SK-N-SH (cell line): Measurements from ENCODE around the gene KRTAP8-1. TPM values are rescaled to one million over a fixed set of nuclear protein-coding genes. Genes with fewer than 3 reads are reported as not detected.
A peak's percentile ranks its signal among the peaks of the same experiment; 100 is the strongest.

Experiments used
- CTCF ChIA-PET: fragments of 300-600, 350-600 bp; formaldehyde crosslinking; extraction: SDS; loops from one replicate; lab custom pipeline; 2021; lab: Yijun Ruan, JAX
- POLR2A ChIA-PET: fragments of 350-600 bp; sonication (Branson Sonifier 250); formaldehyde crosslinking; extraction: SDS; loops from one replicate; lab custom pipeline; 2020; ENCODE audit warnings: antibody characterized with exemption, inconsistent platforms; lab: Yijun Ruan, JAX
- DNase-seq: peaks from one replicate; pipeline ENCODE4 v3.0.0; 2012
- H2AFZ ChIP-seq: fragments of 200-600 bp; sonication (generic); 2 replicates; pipeline ENCODE4 v1.8.1; 2016; ENCODE audit warnings: antibody characterized with exemption, mild to moderate bottlenecking, low read depth
- H3F3A ChIP-seq: fragments of 200-600 bp; sonication (generic); replicated peaks from 2 replicates; pipeline ENCODE3; 2016; ENCODE audit warnings: antibody characterized with exemption, mild to moderate bottlenecking; ENCODE audit not compliant: insufficient read depth
- H3K27ac ChIP-seq, 2 experiments: fragments of 200-500 bp in 1 of 2; fragments of 200-600 bp in 1 of 2; sonication (Bioruptor generic) in 1 of 2; sonication (generic), shearing (Covaris generic) in 1 of 2; 2 replicates each; pipeline versions ENCODE4 v1.5.1 to v1.6.1; 2014 to 2016; ENCODE audit warnings: low read depth in 2 of 2, inconsistent platforms in 1 of 2, low read length in 1 of 2, mild to moderate bottlenecking in 1 of 2, mixed read lengths in 1 of 2
- H3K27me3 ChIP-seq: fragments of 200-600 bp; sonication (generic), shearing (Covaris generic); 2 replicates; pipeline ENCODE4 v1.6.1; 2016; ENCODE audit warnings: mixed run types; ENCODE audit not compliant: insufficient read depth
- H3K36me3 ChIP-seq, 2 experiments: fragments of 200-500 bp in 1 of 2; fragments of 200-600 bp in 1 of 2; sonication (Bioruptor generic) in 1 of 2; sonication (generic) in 1 of 2; replicated peaks in 1 of 2; 2 replicates each; pipeline versions ENCODE3 to v1.5.1; 2014 to 2016; ENCODE audit warnings: low read length in 1 of 2, mild to moderate bottlenecking in 1 of 2; ENCODE audit not compliant: insufficient read depth in 2 of 2, control insufficient read depth in 1 of 2
- H3K4me1 ChIP-seq, 2 experiments: fragments of 200-500 bp in 1 of 2; fragments of 200-600 bp in 1 of 2; sonication (Bioruptor generic) in 1 of 2; sonication (generic), shearing (Covaris generic) in 1 of 2; 2 replicates each; pipeline versions ENCODE4 v1.5.1 to v1.6.1; 2014 to 2016; ENCODE audit warnings: low read depth in 1 of 2, low read length in 1 of 2, mixed run types in 1 of 2; ENCODE audit not compliant: insufficient read depth in 2 of 2, control insufficient read depth in 1 of 2
- H3K4me2 ChIP-seq: fragments of 200-600 bp; sonication (generic), shearing (Covaris generic); 2 replicates; pipeline ENCODE4 v1.6.1; 2017; ENCODE audit warnings: mixed run types
- H3K4me3 ChIP-seq, 2 experiments: fragments of 200-500 bp in 1 of 2; fragments of 200-600 bp in 1 of 2; sonication (Bioruptor generic) in 1 of 2; sonication (generic), shearing (Covaris generic) in 1 of 2; 2 replicates each; pipeline versions ENCODE4 v1.5.1 to v1.8.1; 2014 to 2016; ENCODE audit warnings: low read depth in 2 of 2, inconsistent platforms in 1 of 2, low read length in 1 of 2, mild to moderate bottlenecking in 1 of 2, mixed read lengths in 1 of 2, moderate library complexity in 1 of 2
- H3K79me2 ChIP-seq: fragments of 200-600 bp; sonication (generic); 2 replicates; pipeline ENCODE4 v1.8.1; 2017; ENCODE audit warnings: mild to moderate bottlenecking; ENCODE audit not compliant: insufficient read depth
- H3K9ac ChIP-seq: fragments of 200-600 bp; sonication (generic); 2 replicates; pipeline ENCODE4 v1.6.1; 2017; ENCODE audit warnings: mixed run types
- H3K9me2 ChIP-seq: fragments of 200-600 bp; sonication (generic); 2 replicates; pipeline ENCODE4 v1.6.1; 2017; ENCODE audit warnings: mixed run types
- H3K9me3 ChIP-seq: fragments of 200-600 bp; sonication (generic); 2 replicates; pipeline ENCODE4 v1.6.1; 2017; ENCODE audit warnings: mixed run types, mild to moderate bottlenecking, moderate library complexity
- H4K20me1 ChIP-seq: fragments of 200-600 bp; sonication (generic); 2 replicates; pipeline ENCODE4 v1.6.1; 2017; ENCODE audit warnings: mild to moderate bottlenecking, mixed run types; ENCODE audit not compliant: insufficient read depth
- CTCF ChIP-seq: fragments of 200-600 bp; sonication (generic); IDR thresholded peaks from 2 replicates; pipeline ENCODE4 v1.6.1; 2017; ENCODE audit warnings: antibody characterized with exemption, mild to moderate bottlenecking, moderate library complexity
- EZH2phosphoT487 ChIP-seq: fragments of 200-600 bp; sonication (generic); IDR thresholded peaks from 2 replicates; pipeline ENCODE4 v1.6.1; 2017; ENCODE audit warnings: low read depth, mixed run types, mild to moderate bottlenecking, antibody characterized with exemption, moderate library complexity, borderline replicate concordance
- FOXM1 ChIP-seq: IDR thresholded peaks from 2 replicates; pipeline ENCODE4 v1.4.0; 2012; ENCODE audit warnings: low read depth, mild to moderate bottlenecking
- GABPA ChIP-seq: IDR thresholded peaks from 2 replicates; pipeline ENCODE4 v1.4.0; 2012; ENCODE audit warnings: low read depth, mild to moderate bottlenecking
- GATA2 ChIP-seq: sonication (generic); formaldehyde crosslinking; IDR thresholded peaks from 2 replicates; pipeline ENCODE4 v1.5.0; 2020; ENCODE audit warnings: mild to moderate bottlenecking, missing genetic modification reagents
- IRF3 ChIP-seq: fragments of 150-350 bp; IDR thresholded peaks from 2 replicates; pipeline ENCODE4 v1.6.1; 2016; ENCODE audit warnings: mild to moderate bottlenecking, low read depth, low read length
- MAX ChIP-seq: IDR thresholded peaks from 2 replicates; pipeline ENCODE4 v1.4.0; 2012; ENCODE audit warnings: low read depth
- MEF2A ChIP-seq: IDR thresholded peaks from 2 replicates; pipeline ENCODE4 v1.4.0; 2012; ENCODE audit warnings: low read depth, borderline replicate concordance
- MXI1 ChIP-seq: IDR thresholded peaks from 2 replicates; pipeline ENCODE4 v1.6.1; 2012; ENCODE audit warnings: mild to moderate bottlenecking, low read depth, low read length, improper control_type of control experiment
- PBX3 ChIP-seq: IDR thresholded peaks from 2 replicates; pipeline ENCODE4; 2012
- POLR2AphosphoS5 ChIP-seq: IDR thresholded peaks from 2 replicates; pipeline ENCODE4 v1.6.1; 2012; ENCODE audit warnings: low read depth, low read length
- RAD21 ChIP-seq: IDR thresholded peaks from 2 replicates; pipeline ENCODE4 v1.6.1; 2012; ENCODE audit warnings: mild to moderate bottlenecking, low read length
- REST ChIP-seq: IDR thresholded peaks from 2 replicates; pipeline ENCODE4 v1.6.1; 2012; ENCODE audit warnings: mild to moderate bottlenecking, low read depth, low read length, moderate library complexity
- RFX5 ChIP-seq: IDR thresholded peaks from 2 replicates; pipeline ENCODE4 v1.6.1; 2012; ENCODE audit warnings: mild to moderate bottlenecking, improper control_type of control experiment, low read length
- RXRA ChIP-seq: IDR thresholded peaks from 2 replicates; pipeline ENCODE4 v1.4.0; 2012; ENCODE audit warnings: low read depth, mild to moderate bottlenecking, borderline replicate concordance
- SMC3 ChIP-seq: IDR thresholded peaks from 2 replicates; pipeline ENCODE4 v1.6.1; 2012; ENCODE audit warnings: low read depth, low read length, improper control_type of control experiment
- TEAD4 ChIP-seq: IDR thresholded peaks from 2 replicates; pipeline ENCODE4 v1.4.0; 2012; ENCODE audit warnings: mild to moderate bottlenecking, borderline replicate concordance; ENCODE audit not compliant: insufficient read depth
- USF2 ChIP-seq: fragments of 150-350 bp; IDR thresholded peaks from 2 replicates; pipeline ENCODE4 v1.6.1; 2017; ENCODE audit warnings: antibody characterized with exemption, low read length, low read depth, borderline replicate concordance
- WGBS: methylation state at CpG from one replicate; pipeline ENCODE4 v1.1.6; 2017; ENCODE audit warnings: low lambda C conversion rate; 5-methylcytosine and 5-hydroxymethylcytosine counted together
- polyA plus RNA-seq, 3 experiments: library from polyadenylated mRNA; depleted of rRNA; stranded (reverse); fragments of >200 nt; gene quantifications; 2 replicates each; pipeline ENCODE4 v1.2.3, GENCODE V29; 2012

The KRTAP8-1 gene
- polyA plus RNA-seq, 1 of the 3 experiments (the other 2 are of a cell fraction) = not detected

GRCh38 chr21:30831194-30831765 lies 18.2 kb upstream of the KRTAP8-1 start:
- POLR2A ChIA-PET = no interaction called here
- TF ChIP-seq RAD21 (peak; percentile 43), CTCF (peak; percentile 58), RFX5 (no peak), IRF3 (no peak), REST (no peak), USF2 (no peak), MAX (no peak), GABPA (no peak), FOXM1 (no peak), TEAD4 (no peak), MEF2A (no peak), POLR2AphosphoS5 (no peak), GATA2 (CRISPR knock-in tag) (no peak), RXRA (no peak), PBX3 (no peak), SMC3 (peak; percentile 25; the same call in 1 of the 2 replicates), MXI1 (no peak), EZH2phosphoT487 (no peak)
- TF ChIP-seq, all 33 proteins: peak for 3
- CTCF ChIA-PET = interaction anchor here (0.7 to 1.2 kb wide), 4 partner anchors 42 to 259 kb away, joined by 3 read pairs; no protein-coding TSS in a partner anchor
- Histone ChIP-seq H3K9ac (no peak overlapping the region), H3K79me2 (no peaks in the 10 kb centered on the region), H3K4me1 (no peaks in the 10 kb centered on the region), H3K9me3 (no peaks in the 10 kb centered on the region), H3F3A (no peaks in the 10 kb centered on the region), H3K36me3 (no peaks in the 10 kb centered on the region), H4K20me1 (no peaks in the 10 kb centered on the region), H3K9me2 (no peaks in the 10 kb centered on the region), H3K27ac (no peak overlapping the region), H3K4me2 (no peak overlapping the region), H2AFZ (no peak overlapping the region), H3K4me3 (no peak overlapping the region; a peak in 1 of 4 replicates), H3K27me3 (no peaks in the 10 kb centered on the region)
- 9% methylated on average over 6 of the region's 6 CpGs for WGBS
- DNase-seq = peak; percentile 21
